ENCODE data around the gene PTPN18. TPM values are rescaled to one million over a fixed set of nuclear protein-coding genes. Genes with fewer than 3 reads are reported as not detected.
A peak's percentile ranks its signal among the peaks of the same experiment; 100 is the strongest.
"Not testable (repeated sequence)": the region's sequence is repeated elsewhere in the genome, so short reads cannot be mapped to it uniquely, and the experiment has no call there.

The PTPN18 gene
- total RNA-seq, 2 donors from 2014 or later = 61.7 to 156 TPM

DNA sequence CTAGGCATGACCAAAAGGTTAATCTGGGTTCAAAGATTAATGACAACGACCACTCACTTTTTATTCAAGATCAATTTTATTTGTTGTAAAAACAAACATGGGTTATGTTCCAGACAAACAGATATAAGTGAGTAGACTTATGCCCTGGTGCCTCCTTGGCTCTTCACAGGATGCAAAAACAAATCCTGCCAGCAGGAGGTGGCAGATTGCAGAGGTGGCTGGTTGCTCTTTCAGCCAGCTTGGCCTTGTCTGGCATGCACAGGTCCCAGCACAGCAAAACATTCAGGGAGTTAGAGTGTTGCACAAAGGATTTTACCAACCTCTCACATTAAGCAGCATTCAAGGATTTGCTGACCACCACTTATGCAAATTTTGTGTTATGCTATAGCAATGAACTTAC lies 60.8 kb downstream of the PTPN18 start:
- H3K4me3 ChIP-seq; H3K27ac ChIP-seq; ATAC-seq; H3K36me3 ChIP-seq (replicated peaks in 1 of 2; ENCODE audit: insufficient read depth in 1 of 2, low read depth in 2 of 2); intact Hi-C loops (cut with DNase I); H3K27me3 ChIP-seq; H3K4me1 ChIP-seq; H3K9me3 ChIP-seq: not testable (repeated sequence)
- TF ChIP-seq, protein P1, sequence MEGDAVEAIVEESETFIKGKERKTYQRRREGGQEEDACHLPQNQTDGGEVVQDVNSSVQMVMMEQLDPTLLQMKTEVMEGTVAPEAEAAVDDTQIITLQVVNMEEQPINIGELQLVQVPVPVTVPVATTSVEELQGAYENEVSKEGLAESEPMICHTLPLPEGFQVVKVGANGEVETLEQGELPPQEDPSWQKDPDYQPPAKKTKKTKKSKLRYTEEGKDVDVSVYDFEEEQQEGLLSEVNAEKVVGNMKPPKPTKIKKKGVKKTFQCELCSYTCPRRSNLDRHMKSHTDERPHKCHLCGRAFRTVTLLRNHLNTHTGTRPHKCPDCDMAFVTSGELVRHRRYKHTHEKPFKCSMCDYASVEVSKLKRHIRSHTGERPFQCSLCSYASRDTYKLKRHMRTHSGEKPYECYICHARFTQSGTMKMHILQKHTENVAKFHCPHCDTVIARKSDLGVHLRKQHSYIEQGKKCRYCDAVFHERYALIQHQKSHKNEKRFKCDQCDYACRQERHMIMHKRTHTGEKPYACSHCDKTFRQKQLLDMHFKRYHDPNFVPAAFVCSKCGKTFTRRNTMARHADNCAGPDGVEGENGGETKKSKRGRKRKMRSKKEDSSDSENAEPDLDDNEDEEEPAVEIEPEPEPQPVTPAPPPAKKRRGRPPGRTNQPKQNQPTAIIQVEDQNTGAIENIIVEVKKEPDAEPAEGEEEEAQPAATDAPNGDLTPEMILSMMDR (IDR thresholded peaks at IDR 0.05) = peak in 1 of 7 experiments; percentile 11
- DNase-seq = peak; percentile 33 to 69 (median 53)
- 41 to 50% methylated on average over 1 of the region's 1 CpG for WGBS, 2 donors

DNA sequence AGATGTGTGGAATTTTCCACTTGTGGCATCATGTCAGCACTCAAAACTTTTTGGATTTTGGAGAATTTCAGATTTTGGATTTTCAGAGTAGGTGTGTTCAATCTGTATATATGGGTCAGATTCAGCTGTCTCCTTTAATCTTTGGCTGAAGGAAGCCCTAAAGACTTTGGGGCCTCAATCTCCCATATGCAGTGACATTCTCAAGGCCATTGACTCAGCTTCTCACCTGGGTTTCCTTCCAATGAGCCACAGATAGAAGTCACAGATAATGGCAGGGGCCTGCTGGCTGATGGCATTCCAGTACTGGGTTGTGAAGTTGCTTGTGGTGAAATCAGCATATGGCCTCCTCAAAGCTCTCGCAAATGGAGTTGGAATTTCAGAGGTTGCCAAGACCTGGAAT lies 63.0 kb downstream of the PTPN18 start:
- H3K27ac ChIP-seq; intact Hi-C loops (cut with DNase I); DNase-seq; H3K36me3 ChIP-seq (replicated peaks in 1 of 2; ENCODE audit: insufficient read depth in 1 of 2, low read depth in 2 of 2); H3K9me3 ChIP-seq; H3K4me3 ChIP-seq; H3K4me1 ChIP-seq; H3K27me3 ChIP-seq; ATAC-seq: not testable (repeated sequence)
- WGBS, 2 donors = 89 to 100% methylated on average over 1 of the region's 1 CpG

Small RNA genes within 50 kb of the gene (small RNA-seq; reads per million reads assigned to genes)
- not detected for gene AC132479.1

Other genes starting within 250 kb of the PTPN18 start
- gene POTEF, start 226.8 kb upstream of the PTPN18 start, total RNA-seq = not detected
- gene CCDC74B, start 210.9 kb upstream of the PTPN18 start, total RNA-seq = 1 to 10 TPM in 1 of 2 donors, under 1 TPM in 1; 0.99 to 1.0 TPM
- 10 to 100 TPM; 25.4 to 33.3 TPM for gene SMPD4, start 174.5 kb upstream of the PTPN18 start, total RNA-seq
- gene MZT2B, start 173.8 kb upstream of the PTPN18 start, total RNA-seq = 100 to 1,000 TPM in 1 of 2 donors, 10 to 100 TPM in 1; 68.6 to 106 TPM
- gene TUBA3E, start 157.6 kb upstream of the PTPN18 start, total RNA-seq = not detected
- gene IMP4, start 13.2 kb upstream of the PTPN18 start, total RNA-seq = 10 to 100 TPM; 77.5 to 78.1 TPM
- gene POTEI, start 153.3 kb downstream of the PTPN18 start, total RNA-seq = under 1 TPM in 1 of 2 donors, not detected in 1; under 0.01 TPM
- gene CFC1B, start 165.2 kb downstream of the PTPN18 start, total RNA-seq = not detected
- gene CFC1, start 243.5 kb downstream of the PTPN18 start, total RNA-seq = 10 to 100 TPM; 16.1 to 24.7 TPM